SK-N-MC (cell line): ENCODE data around the gene ZNF462.

Source experiments
- DNase-seq: peaks from one replicate; pipeline ENCODE4 v3.0.0-alpha.2; 2011; ENCODE audit warnings: low read depth, low spot score
- H3K27ac ChIP-seq: fragments of 200-600 bp; sonication (generic); 2 replicates; pipeline ENCODE4 v1.5.1; 2016; ENCODE audit warnings: mixed run types
- H3K36me3 ChIP-seq: fragments of 200-600 bp; sonication (generic); 2 replicates; pipeline ENCODE4 v1.6.1; 2017; ENCODE audit warnings: antibody characterized with exemption, low read length, mixed read lengths; ENCODE audit not compliant: insufficient read depth
- H3K4me3 ChIP-seq: fragments of 200-600 bp; sonication (generic); 2 replicates; pipeline ENCODE4 v1.5.1; 2016
- H3K9ac ChIP-seq: fragments of 200-600 bp; sonication (generic); 2 replicates; pipeline ENCODE4 v1.8.0; 2017; ENCODE audit warnings: mixed run types, mixed read lengths; ENCODE audit not compliant: insufficient read length
- H3K9me3 ChIP-seq: fragments of 200-600 bp; sonication (generic); 2 replicates; pipeline ENCODE4 v1.6.1; 2017; ENCODE audit warnings: low read depth, mild to moderate bottlenecking, antibody characterized with exemption, low read length, moderate library complexity, mixed read lengths
- EZH2 ChIP-seq: fragments of 200-600 bp; sonication (generic); IDR thresholded peaks from one replicate; pipeline ENCODE4 v1.6.1; 2017; ENCODE audit warnings: antibody characterized with exemption
- FOXP2 ChIP-seq: optimal IDR thresholded peaks from 2 replicates; pipeline ENCODE3; 2011; ENCODE audit warnings: mild to moderate bottlenecking, moderate library complexity; ENCODE audit not compliant: insufficient read depth; ENCODE audit errors: extremely low read length, control extremely low read depth
- POLR2AphosphoS5 ChIP-seq: IDR thresholded peaks from 2 replicates; pipeline ENCODE4 v1.6.1; 2012; ENCODE audit warnings: mild to moderate bottlenecking, low read depth, low read length, borderline replicate concordance

ZNF462 gene

DNA sequence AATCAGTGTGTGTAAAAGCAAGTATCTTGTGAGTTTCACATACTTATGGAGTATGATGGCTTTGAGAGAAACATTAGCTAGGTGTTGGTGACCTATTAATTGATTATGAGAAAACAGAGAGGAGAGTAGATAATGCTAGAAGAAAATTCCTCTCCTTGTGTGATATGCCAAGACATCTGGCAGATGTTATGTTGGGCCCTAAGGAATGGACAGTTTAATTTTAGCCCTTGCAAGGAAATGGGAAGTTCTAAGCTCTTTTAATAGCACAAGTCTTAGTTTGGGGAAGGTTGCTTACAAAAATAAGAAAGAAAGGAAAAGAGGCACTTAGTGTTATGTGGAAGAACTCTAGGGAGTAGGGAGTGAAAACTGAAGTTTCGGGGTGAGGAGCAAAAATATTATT is 5.1 kb downstream of the ZNF462 start:
- Histone ChIP-seq H3K9me3 (no peaks in the 10 kb centered on the region), H3K27ac (no peak overlapping the region), H3K4me3 (no peak overlapping the region), H3K9ac (no peak overlapping the region), H3K36me3 (no peaks in the 10 kb centered on the region)
- TF ChIP-seq POLR2AphosphoS5: no peak
- TF ChIP-seq EZH2: no peak
- no peak for TF ChIP-seq FOXP2
- no peak for DNase-seq

DNA sequence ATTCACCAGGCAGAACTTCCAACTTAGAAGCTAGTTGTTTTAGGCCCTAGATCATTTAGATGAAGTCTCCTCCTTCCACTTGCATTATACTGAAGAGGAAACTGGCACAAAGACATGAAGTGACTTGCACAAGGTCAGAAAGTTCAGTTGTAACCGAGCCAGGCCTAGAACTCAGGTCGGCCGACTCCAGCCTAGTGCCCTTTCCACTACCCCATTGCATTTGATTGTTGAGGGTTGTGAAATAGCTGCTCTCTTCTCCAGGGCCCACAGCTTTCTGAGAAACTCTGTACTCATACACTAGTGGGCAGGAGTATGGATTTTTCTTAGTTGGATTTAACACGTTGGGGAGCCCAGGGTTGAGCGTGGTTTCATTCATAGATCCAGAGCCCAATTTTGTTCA is 5.6 kb downstream of the ZNF462 start:
- TF ChIP-seq FOXP2: no peak
- TF ChIP-seq POLR2AphosphoS5: no peak
- TF ChIP-seq EZH2: no peak

DNA sequence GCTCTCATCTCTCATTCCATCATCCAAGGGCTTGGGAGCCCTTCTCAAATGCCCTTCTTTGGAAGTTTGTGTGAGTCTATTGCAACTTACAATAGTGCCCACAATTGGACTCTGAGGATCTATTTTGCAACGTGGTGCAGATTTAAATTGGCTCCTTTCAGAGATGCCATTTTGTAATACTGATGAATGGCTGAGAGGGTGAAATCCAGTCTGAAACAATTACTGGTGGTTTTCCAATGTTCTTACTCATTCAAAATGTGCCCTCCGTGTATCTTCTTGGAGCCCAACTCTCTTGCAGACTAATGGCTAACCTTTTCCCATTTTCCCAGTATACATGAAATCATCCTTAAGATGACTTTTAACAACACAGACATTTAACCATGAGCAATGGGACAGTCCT is 6.1 kb downstream of the ZNF462 start:
- Histone ChIP-seq H3K9me3 (no peaks in the 10 kb centered on the region), H3K36me3 (no peaks in the 10 kb centered on the region), H3K27ac (no peak overlapping the region), H3K9ac (no peak overlapping the region), H3K4me3 (no peak overlapping the region)
- no peak for DNase-seq
- TF ChIP-seq EZH2: no peak
- TF ChIP-seq POLR2AphosphoS5: no peak
- TF ChIP-seq FOXP2: no peak

More for the DNA sequence above, 5.6 kb downstream of the ZNF462 start:
- H3K9ac ChIP-seq: no peak overlapping the region
- DNase-seq: no peak
- H3K4me3 ChIP-seq: no peak overlapping the region
- H3K9me3 ChIP-seq: no peaks in the 10 kb centered on the region
- H3K27ac ChIP-seq: no peak overlapping the region
- H3K36me3 ChIP-seq: no peaks in the 10 kb centered on the region

DNA sequence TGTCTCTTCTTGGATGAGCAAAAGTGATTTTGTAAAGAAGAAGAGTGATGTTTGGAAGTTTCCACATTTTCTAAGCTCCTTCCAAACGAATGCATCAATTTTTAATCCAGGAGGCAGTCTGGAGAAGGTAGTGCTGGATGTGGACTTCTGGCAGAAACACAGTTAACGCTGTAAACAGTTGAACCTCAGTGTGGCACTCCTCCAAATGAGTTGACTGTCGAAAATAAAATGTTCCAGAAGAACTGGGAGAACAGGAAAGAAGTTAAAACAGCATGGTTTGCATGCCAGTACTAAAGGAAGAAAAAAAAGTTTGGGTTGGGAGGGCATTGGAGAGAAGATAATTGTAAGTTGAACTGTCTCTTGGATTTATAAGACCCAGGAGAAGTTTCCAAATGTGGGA is 6.5 kb downstream of the ZNF462 start:
- Histone ChIP-seq H3K27ac (no peak overlapping the region), H3K9ac (no peak overlapping the region), H3K4me3 (no peak overlapping the region), H3K36me3 (no peaks in the 10 kb centered on the region), H3K9me3 (no peaks in the 10 kb centered on the region)
- TF ChIP-seq POLR2AphosphoS5: no peak
- no peak for TF ChIP-seq FOXP2
- no peak for TF ChIP-seq EZH2
- no peak for DNase-seq

DNA sequence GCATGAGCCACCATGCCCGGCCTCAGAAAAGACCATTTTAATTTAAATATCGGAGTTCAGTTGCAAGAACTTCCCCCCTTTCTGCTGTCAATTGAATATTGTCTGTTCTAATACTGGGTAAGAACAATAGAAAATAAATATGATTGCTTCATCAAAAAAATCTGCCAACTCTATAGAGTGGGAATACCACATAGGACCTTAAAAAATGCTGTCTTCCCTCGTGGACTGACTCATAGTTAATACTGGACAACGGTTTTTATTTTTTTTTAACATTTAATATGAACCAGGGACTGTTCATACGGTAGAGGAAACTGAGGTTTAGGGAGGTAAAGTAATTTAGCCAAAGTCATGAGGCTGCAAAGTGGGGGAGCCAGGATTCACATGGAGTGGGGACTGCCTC is 9.7 kb downstream of the ZNF462 start:
- no peak for DNase-seq
- Histone ChIP-seq H3K4me3 (no peak overlapping the region), H3K9ac (no peak overlapping the region), H3K36me3 (no peaks in the 10 kb centered on the region), H3K27ac (no peak overlapping the region), H3K9me3 (no peaks in the 10 kb centered on the region)
- TF ChIP-seq POLR2AphosphoS5: no peak

DNA sequence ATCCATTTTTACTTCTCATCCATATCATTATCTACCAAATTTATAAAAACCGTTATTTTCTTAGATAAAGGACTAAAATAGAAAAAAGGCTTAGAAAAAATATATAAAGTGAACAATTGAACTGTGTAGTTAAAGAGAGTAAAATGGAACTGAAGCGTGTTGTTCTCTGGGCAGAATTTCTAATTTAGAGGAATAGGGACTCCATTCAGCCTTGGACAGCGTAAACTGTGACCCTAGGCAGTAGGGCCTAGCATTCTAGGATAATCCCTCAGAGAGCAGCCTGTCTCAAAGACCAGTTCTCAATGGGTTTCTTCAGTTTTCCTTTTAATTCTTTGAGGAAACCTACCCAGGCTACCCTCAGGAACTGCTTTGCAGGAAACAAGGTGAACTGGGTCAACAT is 11.1 kb downstream of the ZNF462 start:
- H3K9me3 ChIP-seq: no peaks in the 10 kb centered on the region
- TF ChIP-seq FOXP2 (no peak), EZH2 (no peak), POLR2AphosphoS5 (no peak)
- no peak overlapping the region for H3K27ac ChIP-seq
- H3K9ac ChIP-seq: no peak overlapping the region
- no peaks in the 10 kb centered on the region for H3K36me3 ChIP-seq
- no peak overlapping the region for H3K4me3 ChIP-seq
- DNase-seq: no peak

DNA sequence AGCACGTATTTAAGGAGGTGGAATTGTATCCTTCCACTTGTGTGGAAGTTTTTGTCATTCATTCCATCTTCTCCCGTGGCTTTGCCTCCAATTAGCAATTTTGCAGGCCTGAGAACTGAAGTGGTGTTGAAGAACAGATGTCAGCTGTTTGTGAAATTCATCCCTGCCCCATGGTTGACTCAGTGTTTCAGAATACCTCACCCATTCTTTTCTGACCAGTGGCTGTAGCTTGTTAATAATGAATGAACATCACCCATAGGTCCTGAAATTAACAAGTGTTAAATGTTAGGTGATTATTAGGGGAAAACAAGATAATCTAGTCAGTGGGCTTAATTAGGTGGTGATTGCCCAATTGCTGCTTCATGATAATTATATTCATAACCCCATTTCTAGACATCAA is 11.7 kb downstream of the ZNF462 start:
- DNase-seq: no peak
- H3K4me3 ChIP-seq: no peak overlapping the region
- no peak overlapping the region for H3K27ac ChIP-seq
- H3K9ac ChIP-seq: no peak overlapping the region
- H3K36me3 ChIP-seq: no peaks in the 10 kb centered on the region
- no peaks in the 10 kb centered on the region for H3K9me3 ChIP-seq
- TF ChIP-seq POLR2AphosphoS5: no peak
- TF ChIP-seq FOXP2: no peak
- no peak for TF ChIP-seq EZH2

DNA sequence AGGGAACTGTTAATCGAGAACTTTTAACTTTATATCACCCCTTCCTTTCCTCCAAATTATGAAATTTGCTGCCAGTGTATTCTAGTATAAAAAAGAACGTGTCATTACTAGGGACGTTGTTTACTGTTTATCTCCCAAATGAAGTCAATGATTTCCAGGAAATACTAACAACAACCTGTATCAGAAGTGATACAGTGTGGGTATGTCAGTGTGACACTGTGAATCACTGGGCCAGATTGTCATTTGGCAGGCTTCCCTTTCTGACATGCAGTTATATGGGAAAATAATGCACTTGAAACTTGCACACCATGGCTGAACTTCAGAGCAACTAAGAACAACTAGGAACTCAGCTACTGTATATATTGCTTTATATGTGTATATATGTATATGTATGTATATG is 12.6 kb downstream of the ZNF462 start:
- no peak for DNase-seq
- no peak overlapping the region for H3K4me3 ChIP-seq
- H3K9ac ChIP-seq: no peak overlapping the region
- no peaks in the 10 kb centered on the region for H3K9me3 ChIP-seq
- TF ChIP-seq FOXP2 (no peak), EZH2 (no peak), POLR2AphosphoS5 (no peak)
- no peaks in the 10 kb centered on the region for H3K36me3 ChIP-seq
- no peak overlapping the region for H3K27ac ChIP-seq

DNA sequence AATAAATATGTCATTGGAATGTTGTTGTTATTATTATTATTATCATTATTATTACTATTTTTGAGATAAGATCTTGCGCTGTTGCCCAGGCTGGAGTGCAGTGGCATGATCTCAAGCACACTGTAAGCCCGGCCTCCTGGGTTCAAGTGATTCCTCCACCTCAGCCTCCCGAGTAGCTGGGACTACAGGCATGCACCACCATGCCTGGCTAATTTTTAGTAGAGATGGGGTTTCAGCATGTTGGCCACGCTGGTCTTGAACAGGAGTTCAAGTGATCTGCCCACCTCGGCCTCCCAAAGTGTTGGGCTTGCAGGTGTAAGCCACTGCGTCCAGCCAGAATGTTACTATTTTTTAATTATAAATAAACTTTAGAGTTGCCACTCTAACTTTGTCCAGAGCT is 14.4 kb downstream of the ZNF462 start:
- Histone ChIP-seq H3K9me3 (no peaks in the 10 kb centered on the region), H3K4me3 (no peak overlapping the region), H3K9ac (no peak overlapping the region), H3K36me3 (no peaks in the 10 kb centered on the region), H3K27ac (no peak overlapping the region)
- TF ChIP-seq EZH2: no peak
- TF ChIP-seq FOXP2: no peak
- TF ChIP-seq POLR2AphosphoS5: no peak
- no peak for DNase-seq
